GM12864 (cell line): ENCODE results near the gene SEPTIN5.

Experiments
- DNase-seq: peaks from one replicate; pipeline ENCODE4 v3.0.0-alpha.2; 2011; ENCODE audit warnings: low read depth
- H3K4me3 ChIP-seq: 2 replicates; pipeline ENCODE4 v1.5.1; 2011; ENCODE audit warnings: mild to moderate bottlenecking, low read depth, low read length, control low read depth
- CTCF ChIP-seq: IDR thresholded peaks from 2 replicates; pipeline ENCODE4 v1.5.1; 2011; ENCODE audit warnings: low read depth, mild to moderate bottlenecking, moderate library complexity, low read length, control low read depth, inconsistent platforms; ENCODE audit errors: missing control alignments

SEPTIN5 gene

DNA sequence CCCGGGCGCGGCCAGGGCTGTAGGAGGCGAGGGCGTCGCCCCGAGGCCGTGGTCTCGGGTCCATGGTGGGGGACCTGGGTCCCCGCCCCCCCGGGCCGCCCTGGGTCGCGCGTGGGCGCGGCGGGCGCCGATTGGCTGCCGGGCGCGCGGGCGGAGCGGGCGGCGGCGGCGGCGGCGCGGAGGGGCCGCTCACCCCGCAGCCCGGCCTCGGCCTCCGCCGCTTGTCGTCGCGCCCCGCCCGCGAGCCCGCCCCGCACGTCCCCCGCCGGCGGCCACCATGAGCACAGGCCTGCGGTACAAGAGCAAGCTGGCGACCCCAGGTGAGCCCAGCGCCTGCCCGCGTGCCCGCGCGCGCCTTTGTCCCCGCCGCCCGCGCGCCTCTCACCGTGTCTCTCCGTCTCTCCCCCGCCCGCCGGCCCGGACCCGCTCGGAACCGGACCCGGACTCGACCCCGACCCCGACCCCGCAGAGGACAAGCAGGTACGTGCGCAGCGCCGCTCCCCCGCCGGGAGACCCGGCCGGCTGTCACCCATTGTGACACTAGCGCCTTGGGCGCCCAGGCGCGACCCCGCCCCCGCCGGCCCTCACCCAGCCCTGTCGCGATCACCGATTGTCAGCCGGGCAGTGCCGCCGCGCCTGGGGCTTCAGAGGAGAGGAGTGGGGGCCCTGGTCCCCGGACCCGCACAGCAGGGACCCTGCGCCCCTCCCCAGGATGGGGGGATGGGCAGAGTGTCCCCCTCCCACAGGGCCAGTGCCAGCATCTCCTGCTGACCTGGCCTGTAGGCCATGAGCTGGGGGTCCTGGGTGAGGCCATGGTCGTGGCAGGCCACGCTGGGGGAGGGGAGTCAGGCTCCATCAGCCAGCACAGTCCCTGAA, at the start of gene SEPTIN5:
Gene SEPTIN5, plus strand, starts transcription at position 192 of the 876 bp plus-strand sequence. Its CDS starts 86 bp downstream, at position 278.
- TF ChIP-seq CTCF, result no peak
- no peak for DNase-seq
- no peak within 1 kb of the TSS; the same call in 1 of the 2 replicates for H3K4me3 ChIP-seq

GRCh38 chr22:19664951-19665783, 49.1 kb upstream of the SEPTIN5 start:
- no peak for TF ChIP-seq CTCF
- H3K4me3 ChIP-seq, result no peak overlapping the region
- no peak for DNase-seq

DNA sequence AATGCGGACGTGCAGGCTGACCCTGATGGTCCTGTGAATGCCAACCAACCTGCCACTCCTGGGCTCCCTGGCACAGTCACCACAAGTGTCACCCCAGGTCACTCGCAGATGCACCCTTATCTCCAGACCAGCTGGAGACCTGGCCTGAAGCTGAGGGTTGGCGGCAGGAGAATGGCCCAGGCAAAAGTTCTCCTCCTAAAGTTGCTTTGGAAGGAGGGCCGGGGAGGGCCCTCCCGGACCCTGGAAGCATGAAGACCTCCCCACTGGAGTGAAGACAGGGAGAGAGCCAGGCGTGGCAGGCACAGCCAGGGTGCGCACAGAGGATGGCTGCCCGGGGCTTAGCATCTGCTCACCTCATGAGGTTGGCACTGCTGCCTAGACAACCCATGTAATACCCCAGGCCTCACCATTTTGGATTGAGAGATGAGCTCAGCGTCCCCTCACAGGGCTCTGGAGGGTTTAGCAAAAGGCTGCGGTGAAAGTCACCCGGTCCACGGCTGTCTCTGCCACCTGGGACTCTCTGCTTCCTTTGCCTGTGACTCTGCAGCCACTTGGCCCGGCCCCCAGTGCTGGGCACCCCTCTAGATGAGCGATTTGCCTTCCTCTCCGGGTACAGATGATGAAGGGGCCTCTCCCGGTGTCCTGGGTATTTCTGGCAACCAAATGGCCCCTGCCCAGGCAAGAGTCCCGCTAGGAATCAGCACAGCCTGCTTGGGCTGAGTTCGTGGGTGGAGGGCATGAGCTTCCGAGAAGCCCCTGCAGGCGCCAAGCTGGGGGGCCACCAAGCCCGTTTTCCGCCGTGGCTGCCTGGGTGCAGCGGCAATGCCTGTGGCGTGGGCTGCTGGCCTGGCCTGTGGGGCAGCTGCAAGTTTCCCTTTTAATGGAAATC, 48.3 kb upstream of the SEPTIN5 start:
- DNase-seq, result no peak
- H3K4me3 ChIP-seq, result no peak overlapping the region
- TF ChIP-seq CTCF, result no peak

DNA sequence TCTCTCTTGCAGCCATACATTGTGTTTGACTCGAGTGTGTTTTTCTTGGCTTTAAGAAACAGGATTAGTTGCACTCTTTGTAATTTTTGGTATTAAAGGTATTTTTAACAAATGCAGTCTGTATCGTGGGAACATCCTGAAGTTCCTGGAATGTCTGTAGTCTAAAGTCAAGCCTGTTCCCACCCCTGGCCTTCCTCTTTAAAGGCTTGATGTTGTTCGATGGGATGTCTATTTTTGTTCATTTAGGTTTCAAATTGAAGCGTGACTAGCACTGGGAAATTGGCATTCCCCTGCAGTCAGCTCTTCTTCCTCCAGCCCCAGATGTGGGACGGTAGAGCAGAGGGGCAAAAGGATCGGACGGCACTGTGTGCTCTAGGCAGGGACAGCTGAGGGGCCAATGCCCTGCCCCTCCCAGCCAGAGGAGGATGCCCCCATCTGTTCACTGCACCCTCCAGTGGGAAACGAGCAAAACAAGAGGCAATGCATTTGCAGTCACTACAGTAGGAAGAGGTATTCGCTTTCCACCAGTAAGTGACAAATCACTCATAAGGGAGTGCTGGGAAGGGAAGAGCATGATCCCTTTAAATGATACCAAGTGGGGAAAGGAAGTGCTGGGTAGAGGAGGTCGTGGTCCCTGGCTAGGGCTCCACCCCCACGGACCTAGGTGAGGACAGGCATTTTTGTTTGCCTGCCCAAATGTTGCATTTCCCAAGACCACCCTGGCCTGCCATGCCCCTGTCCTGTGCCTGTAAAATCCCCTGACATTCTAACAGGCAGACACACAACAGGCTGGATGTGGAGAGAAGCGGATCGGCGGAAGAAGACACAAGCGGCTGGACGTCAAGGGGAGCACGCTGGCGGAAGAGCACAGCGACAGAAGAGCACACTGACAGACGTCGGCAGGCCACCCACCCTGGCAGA, 47.4 kb upstream of the SEPTIN5 start:
- H3K4me3 ChIP-seq, result no peak overlapping the region
- DNase-seq, result no peak
- TF ChIP-seq CTCF, result no peak

DNA sequence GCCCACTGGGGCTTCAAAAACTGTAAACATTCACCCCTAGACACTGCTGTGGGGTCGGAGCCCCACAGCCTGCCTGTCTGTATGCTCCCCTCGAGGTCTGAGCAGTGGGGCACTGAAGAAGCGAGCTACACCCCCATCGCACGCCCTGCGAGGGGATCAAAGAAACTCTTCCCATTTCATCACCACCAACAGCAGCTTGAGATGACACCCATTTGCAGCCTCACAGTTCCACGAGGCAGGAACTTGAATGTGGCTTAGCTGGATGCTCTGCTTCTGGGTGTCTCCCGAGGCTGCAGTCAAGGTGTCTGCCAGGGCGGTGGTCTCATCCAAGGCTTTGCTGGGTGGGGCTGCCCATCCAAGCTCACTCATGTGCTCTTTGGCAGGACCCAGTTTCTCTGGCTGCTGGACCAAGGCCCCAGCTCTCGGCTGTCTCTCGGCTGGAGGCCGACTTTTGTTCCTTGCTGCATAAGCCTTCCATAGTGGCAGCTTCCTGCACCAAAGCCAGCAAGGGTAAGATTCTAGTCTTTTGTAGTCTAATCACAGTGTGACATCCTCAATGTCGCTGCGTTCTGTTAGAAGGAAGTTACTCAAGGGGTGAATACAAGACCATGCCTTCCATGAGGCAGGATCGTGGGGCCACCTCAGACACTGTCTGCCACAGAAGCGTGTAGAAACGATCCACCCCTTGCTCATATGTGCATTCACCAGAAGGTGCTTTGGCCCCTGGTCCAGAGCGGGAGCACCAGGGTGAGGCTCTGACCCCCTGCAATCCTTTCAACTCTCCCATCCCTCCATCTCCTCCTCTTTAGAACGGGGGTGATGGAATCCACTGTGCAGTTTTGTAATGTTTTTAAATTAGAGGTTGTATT, 46.2 kb upstream of the SEPTIN5 start:
- H3K4me3 ChIP-seq, result no peak overlapping the region
- no peak for TF ChIP-seq CTCF
- DNase-seq, result no peak
